ENCODE measurements around the gene FAM89B. TPM values are rescaled to one million over a fixed set of nuclear protein-coding genes. Genes with fewer than 3 reads are reported as not detected.

Gene FAM89B
- total RNA-seq, 3 donors from 2014 or later, result 26.4 to 61.2 (median 28.5) TPM

- no peak for TF ChIP-seq CTCF (IDR thresholded peaks at IDR 0.05)
- H3K4me3 ChIP-seq, result no peak overlapping the region
- DNase-seq (no peak), ATAC-seq (no peak)
- no peaks in the 10 kb centered on the region for H3K36me3 ChIP-seq (ENCODE audit: low read depth)
- H3K4me1 ChIP-seq (ENCODE audit: low read depth), result peaks cover 29% of the 10 kb centered on the region
- intact Hi-C loops (cut with DNase I, micrococcal nuclease), result loop anchor here in 1 of 2 donors (10.0 kb wide), 1 partner anchor 55 kb away; no protein-coding TSS in a partner anchor
- no peaks in the 10 kb centered on the region for H3K9me3 ChIP-seq
These were observed 18.0 kb downstream of the FAM89B start for GRCh38 chr11:65590240-65590738.

- Histone ChIP-seq H3K4me3 (no peak overlapping the region), H3K36me3 (ENCODE audit: low read depth) (no peaks in the 10 kb centered on the region), H3K4me1 (ENCODE audit: low read depth) (peaks cover 34% of the 10 kb centered on the region), H3K9me3 (no peaks in the 10 kb centered on the region)
- TF ChIP-seq CTCF (IDR thresholded peaks at IDR 0.05), result peak; percentile 24
- peak; percentile 69 to 78 (median 71) for DNase-seq
- peak; percentile 70 for ATAC-seq
- intact Hi-C loops (cut with DNase I, micrococcal nuclease), result loop anchor here in 1 of 2 donors (10.0 kb wide), 1 partner anchor 57 kb away; no protein-coding TSS in a partner anchor
These were observed 19.9 kb downstream of the FAM89B start for GRCh38 chr11:65591939-65592857.

GRCh38 chr11:65592858-65593517 is 20.6 kb downstream of the FAM89B start:
- Histone ChIP-seq H3K4me1 (ENCODE audit: low read depth) (peaks cover 26% of the 10 kb centered on the region), H3K4me3 (no peak overlapping the region), H3K36me3 (ENCODE audit: low read depth) (peaks cover 5% of the 10 kb centered on the region), H3K9me3 (no peaks in the 10 kb centered on the region)
- intact Hi-C loops (cut with DNase I, micrococcal nuclease), result loop anchor here in 1 of 2 donors (10.0 kb wide), 1 partner anchor 58 kb away; no protein-coding TSS in a partner anchor
- DNase-seq (peak in 1 of 3 donors; percentile 43), ATAC-seq (no peak)
- TF ChIP-seq CTCF (IDR thresholded peaks at IDR 0.05), result no peak

- Histone ChIP-seq H3K4me1 (ENCODE audit: low read depth) (peaks cover 21% of the 10 kb centered on the region), H3K4me3 (no peak overlapping the region), H3K36me3 (ENCODE audit: low read depth) (peaks cover 11% of the 10 kb centered on the region), H3K9me3 (no peaks in the 10 kb centered on the region)
- no peak for TF ChIP-seq CTCF (IDR thresholded peaks at IDR 0.05)
- no peak for ATAC-seq
- peak in 2 of 3 donors; percentile 57 to 64 for DNase-seq
- intact Hi-C loops (cut with DNase I, micrococcal nuclease), result loop anchor here in 1 of 2 donors (10.0 kb wide), 1 partner anchor 59 kb away; no protein-coding TSS in a partner anchor
These were observed 21.4 kb downstream of the FAM89B start for GRCh38 chr11:65593518-65594414.

- Histone ChIP-seq H3K4me1 (ENCODE audit: low read depth) (peaks cover 21% of the 10 kb centered on the region), H3K9me3 (no peaks in the 10 kb centered on the region), H3K4me3 (no peak overlapping the region), H3K36me3 (ENCODE audit: low read depth) (peaks cover 11% of the 10 kb centered on the region)
- intact Hi-C loops (cut with DNase I, micrococcal nuclease), result loop anchor here in 1 of 2 donors (10.0 kb wide), 1 partner anchor 60 kb away; no protein-coding TSS in a partner anchor
- TF ChIP-seq CTCF (IDR thresholded peaks at IDR 0.05), result no peak
- no peak for DNase-seq
- no peak for ATAC-seq
These were observed 22.8 kb downstream of the FAM89B start for GRCh38 chr11:65595131-65595530.

Data from mucosa of descending colon (tissue), 3 donors.